ENCODE measurements around the gene SYCE1.
A peak's percentile ranks its signal among the peaks of the same experiment; 100 is the strongest.
"Not testable (repeated sequence)": the region's sequence is repeated elsewhere in the genome, so short reads cannot be mapped to it uniquely, and the experiment has no call there.

Gene SYCE1

DNA sequence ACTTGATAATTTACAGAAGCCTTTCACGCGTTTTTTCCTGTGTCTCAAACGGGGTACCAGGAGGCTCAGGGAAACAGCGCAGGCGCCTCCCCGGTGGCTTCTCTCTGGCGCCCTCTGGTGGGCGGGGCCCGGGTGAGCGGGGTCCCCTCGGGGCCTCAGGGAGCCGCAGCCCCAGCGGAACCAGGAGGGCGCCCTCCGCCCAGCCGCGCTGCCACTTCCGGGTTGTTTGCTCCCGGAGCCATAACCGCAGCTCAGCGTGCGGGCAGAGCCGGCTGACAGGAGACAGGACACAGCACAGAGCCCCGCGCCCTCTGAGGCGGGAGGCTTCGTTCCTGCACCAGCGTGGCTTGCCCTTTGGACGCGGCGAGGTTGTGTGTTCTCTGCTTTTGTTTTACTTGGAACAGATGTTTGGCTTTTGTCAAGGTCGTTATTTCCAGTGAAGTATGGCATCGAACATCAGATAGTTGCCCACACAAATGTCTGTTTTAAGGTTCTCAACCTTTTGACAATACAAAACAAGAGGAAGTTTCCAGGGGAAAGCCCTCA, 45.1 kb downstream of the SYCE1 start:
- Histone ChIP-seq H3K27me3 (ENCODE audit: control insufficient read depth in 5 of 5, insufficient read depth in 4 of 5, low read length in 5 of 5) (peaks cover 0 to 4% (median 0%) of the 10 kb centered on the region in 5 donors), H3K36me3 (ENCODE audit: control insufficient read depth in 5 of 5, insufficient read depth in 5 of 5, low read length in 5 of 5) (no peaks in the 10 kb centered on the region), H3K9me3 (ENCODE audit: control insufficient read depth in 5 of 5, low read length in 5 of 5) (peaks cover 2 to 14% (median 10%) of the 10 kb centered on the region in 5 donors), H3K4me1 (ENCODE audit: control insufficient read depth in 5 of 5, insufficient read depth in 5 of 5, low read length in 5 of 5) (peaks cover 0 to 13% (median 10%) of the 10 kb centered on the region in 5 donors), H3K27ac (ENCODE audit: low read depth, low read length) (no peak overlapping the region), H3K9ac (ENCODE audit: low read length in 5 of 5) (peak overlapping the region in 2 of 5 donors; percentile 9 to 41), H3K4me3 (ENCODE audit: low read depth in 1 of 5, low read length in 5 of 5) (peak overlapping the region; percentile 59 to 78 (median 61))

- not testable (repeated sequence) for H3K9ac ChIP-seq (ENCODE audit: low read length in 5 of 5); H3K4me3 ChIP-seq (ENCODE audit: low read depth in 1 of 5, low read length in 5 of 5); H3K27ac ChIP-seq (ENCODE audit: low read depth, low read length); H3K36me3 ChIP-seq (ENCODE audit: control insufficient read depth in 5 of 5, insufficient read depth in 5 of 5, low read length in 5 of 5); H3K9me3 ChIP-seq (ENCODE audit: control insufficient read depth in 5 of 5, low read length in 5 of 5); H3K27me3 ChIP-seq (ENCODE audit: control insufficient read depth in 5 of 5, insufficient read depth in 4 of 5, low read length in 5 of 5)
- peaks cover 0 to 13% (median 10%) of the 10 kb centered on the region in 5 donors for H3K4me1 ChIP-seq (ENCODE audit: control insufficient read depth in 5 of 5, insufficient read depth in 5 of 5, low read length in 5 of 5)
These were observed 46.9 kb downstream of the SYCE1 start for GRCh38 chr10:133518517-133518916.

GRCh38 chr10:133516057-133516456, 49.3 kb downstream of the SYCE1 start:
- Histone ChIP-seq H3K4me3 (ENCODE audit: low read depth in 1 of 5, low read length in 5 of 5) (no peak overlapping the region), H3K9me3 (ENCODE audit: control insufficient read depth in 5 of 5, low read length in 5 of 5) (no peaks in the 10 kb centered on the region), H3K27me3 (ENCODE audit: control insufficient read depth in 5 of 5, insufficient read depth in 4 of 5, low read length in 5 of 5) (no peaks in the 10 kb centered on the region), H3K9ac (ENCODE audit: low read length in 5 of 5) (no peak overlapping the region), H3K4me1 (ENCODE audit: control insufficient read depth in 5 of 5, insufficient read depth in 5 of 5, low read length in 5 of 5) (peaks cover 0 to 13% (median 10%) of the 10 kb centered on the region in 5 donors), H3K27ac (ENCODE audit: low read depth, low read length) (no peak overlapping the region), H3K36me3 (ENCODE audit: control insufficient read depth in 5 of 5, insufficient read depth in 5 of 5, low read length in 5 of 5) (no peaks in the 10 kb centered on the region)

- H3K9ac ChIP-seq (ENCODE audit: low read length in 5 of 5): no peak overlapping the region
These were observed 49.9 kb downstream of the SYCE1 start for GRCh38 chr10:133515471-133515870.

GRCh38 chr10:133511907-133512528, 53.4 kb downstream of the SYCE1 start:
- Histone ChIP-seq H3K4me1 (ENCODE audit: control insufficient read depth in 5 of 5, insufficient read depth in 5 of 5, low read length in 5 of 5) (no peaks in the 10 kb centered on the region), H3K9me3 (ENCODE audit: control insufficient read depth in 5 of 5, low read length in 5 of 5) (peaks cover 0 to 11% (median 5%) of the 10 kb centered on the region in 5 donors), H3K36me3 (ENCODE audit: control insufficient read depth in 5 of 5, insufficient read depth in 5 of 5, low read length in 5 of 5) (no peaks in the 10 kb centered on the region), H3K4me3 (ENCODE audit: low read depth in 1 of 5, low read length in 5 of 5) (no peak overlapping the region), H3K9ac (ENCODE audit: low read length in 5 of 5) (no peak overlapping the region), H3K27ac (ENCODE audit: low read depth, low read length) (no peak overlapping the region), H3K27me3 (ENCODE audit: control insufficient read depth in 5 of 5, insufficient read depth in 4 of 5, low read length in 5 of 5) (no peaks in the 10 kb centered on the region)

More at GRCh38 chr10:133515471-133515870, 49.9 kb downstream of the SYCE1 start:
- no peak overlapping the region for H3K27ac ChIP-seq (ENCODE audit: low read depth, low read length)
- H3K4me1 ChIP-seq (ENCODE audit: control insufficient read depth in 5 of 5, insufficient read depth in 5 of 5, low read length in 5 of 5): peaks cover 0 to 9% (median 6%) of the 10 kb centered on the region in 5 donors
- no peaks in the 10 kb centered on the region for H3K9me3 ChIP-seq (ENCODE audit: control insufficient read depth in 5 of 5, low read length in 5 of 5)
- no peaks in the 10 kb centered on the region for H3K27me3 ChIP-seq (ENCODE audit: control insufficient read depth in 5 of 5, insufficient read depth in 4 of 5, low read length in 5 of 5)
- H3K4me3 ChIP-seq (ENCODE audit: low read depth in 1 of 5, low read length in 5 of 5): no peak overlapping the region
- H3K36me3 ChIP-seq (ENCODE audit: control insufficient read depth in 5 of 5, insufficient read depth in 5 of 5, low read length in 5 of 5): no peaks in the 10 kb centered on the region

DNA sequence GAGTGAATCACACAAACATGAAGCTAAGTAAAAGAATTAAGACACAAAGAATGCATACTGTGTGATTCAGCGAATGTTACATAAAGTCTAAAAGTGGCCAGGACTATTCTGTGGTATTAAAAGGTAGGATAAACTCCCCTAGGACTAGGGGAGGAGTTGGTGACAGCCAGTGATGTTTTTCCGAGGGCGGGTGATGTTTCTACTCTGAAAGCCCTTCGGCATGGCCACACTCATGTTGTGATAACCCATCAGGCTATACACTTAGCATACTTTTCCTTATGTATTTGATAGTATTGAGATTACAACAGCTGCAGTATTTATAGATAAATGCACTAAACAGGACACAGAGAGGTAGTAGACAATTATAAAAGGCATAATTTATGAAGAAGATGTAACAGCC, 54.0 kb downstream of the SYCE1 start:
- H3K27me3 ChIP-seq (ENCODE audit: control insufficient read depth in 5 of 5, insufficient read depth in 4 of 5, low read length in 5 of 5): no peaks in the 10 kb centered on the region
- no peaks in the 10 kb centered on the region for H3K4me1 ChIP-seq (ENCODE audit: control insufficient read depth in 5 of 5, insufficient read depth in 5 of 5, low read length in 5 of 5)
- H3K4me3 ChIP-seq (ENCODE audit: low read depth in 1 of 5, low read length in 5 of 5): no peak overlapping the region
- H3K27ac ChIP-seq (ENCODE audit: low read depth, low read length): no peak overlapping the region
- H3K9ac ChIP-seq (ENCODE audit: low read length in 5 of 5): no peak overlapping the region
- H3K9me3 ChIP-seq (ENCODE audit: control insufficient read depth in 5 of 5, low read length in 5 of 5): peaks cover 0 to 12% (median 5%) of the 10 kb centered on the region in 5 donors
- H3K36me3 ChIP-seq (ENCODE audit: control insufficient read depth in 5 of 5, insufficient read depth in 5 of 5, low read length in 5 of 5): no peaks in the 10 kb centered on the region

DNA sequence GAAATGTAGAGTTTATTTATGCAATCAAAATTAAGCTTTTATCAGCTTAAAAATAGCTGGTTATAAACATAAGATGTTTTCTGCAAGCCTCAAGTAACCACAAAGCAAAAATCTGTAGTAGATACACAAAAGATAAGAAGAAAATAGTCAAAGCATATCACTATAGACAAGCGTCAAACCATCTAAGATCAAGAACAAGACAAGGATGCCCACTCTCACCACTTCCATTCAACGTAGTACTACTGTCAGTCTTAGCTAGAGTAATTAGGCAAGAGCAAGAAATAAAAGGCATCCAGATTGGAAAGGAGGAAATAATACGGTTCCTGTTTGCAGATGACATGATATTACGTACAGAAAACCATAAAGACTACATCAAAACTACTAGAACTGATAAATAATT, 55.7 kb downstream of the SYCE1 start:
- Histone ChIP-seq H3K36me3 (ENCODE audit: control insufficient read depth in 5 of 5, insufficient read depth in 5 of 5, low read length in 5 of 5) (no peaks in the 10 kb centered on the region), H3K4me1 (ENCODE audit: control insufficient read depth in 5 of 5, insufficient read depth in 5 of 5, low read length in 5 of 5) (no peaks in the 10 kb centered on the region), H3K27me3 (ENCODE audit: control insufficient read depth in 5 of 5, insufficient read depth in 4 of 5, low read length in 5 of 5) (no peaks in the 10 kb centered on the region), H3K9me3 (ENCODE audit: control insufficient read depth in 5 of 5, low read length in 5 of 5) (peaks cover 0 to 12% (median 5%) of the 10 kb centered on the region in 5 donors), H3K27ac (ENCODE audit: low read depth, low read length) (no peak overlapping the region), H3K9ac (ENCODE audit: low read length in 5 of 5) (no peak overlapping the region), H3K4me3 (ENCODE audit: low read depth in 1 of 5, low read length in 5 of 5) (no peak overlapping the region)
